HG02840 (cell line): ENCODE data around the gene BRD9.
"Not testable (repeated sequence)": the region's sequence is repeated elsewhere in the genome, so short reads cannot be mapped to it uniquely, and the experiment has no call there.

Experiments used
- ATAC-seq: cut with Tn5 transposase; IDR thresholded peaks from one replicate; pipeline ENCODE4 v1.9.1; 2021; ENCODE audit warnings: mild to moderate bottlenecking, moderate library complexity, moderate number of reproducible peaks; ENCODE audit not compliant: unreplicated experiment, low FRiP score

BRD9 gene

DNA sequence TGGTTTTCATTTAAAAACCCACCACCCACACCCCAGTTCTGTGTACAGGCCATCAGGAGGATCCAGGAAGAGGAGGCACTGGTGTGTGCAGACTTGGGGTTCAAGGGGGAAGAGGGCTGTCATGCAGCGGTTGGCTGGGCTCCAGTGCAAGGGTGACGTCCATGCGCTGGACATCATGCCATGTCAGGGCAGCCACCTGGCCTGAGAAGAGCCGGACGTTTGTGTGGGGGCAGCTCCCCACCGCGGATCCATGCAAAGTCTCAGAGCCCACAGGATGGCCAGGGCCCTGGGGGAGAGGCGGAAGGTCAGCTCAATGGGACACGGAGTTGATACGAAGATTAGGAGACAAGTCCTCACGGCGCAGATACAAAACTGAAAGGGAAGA is 11.1 kb downstream of the BRD9 start:
- no peak for ATAC-seq

DNA sequence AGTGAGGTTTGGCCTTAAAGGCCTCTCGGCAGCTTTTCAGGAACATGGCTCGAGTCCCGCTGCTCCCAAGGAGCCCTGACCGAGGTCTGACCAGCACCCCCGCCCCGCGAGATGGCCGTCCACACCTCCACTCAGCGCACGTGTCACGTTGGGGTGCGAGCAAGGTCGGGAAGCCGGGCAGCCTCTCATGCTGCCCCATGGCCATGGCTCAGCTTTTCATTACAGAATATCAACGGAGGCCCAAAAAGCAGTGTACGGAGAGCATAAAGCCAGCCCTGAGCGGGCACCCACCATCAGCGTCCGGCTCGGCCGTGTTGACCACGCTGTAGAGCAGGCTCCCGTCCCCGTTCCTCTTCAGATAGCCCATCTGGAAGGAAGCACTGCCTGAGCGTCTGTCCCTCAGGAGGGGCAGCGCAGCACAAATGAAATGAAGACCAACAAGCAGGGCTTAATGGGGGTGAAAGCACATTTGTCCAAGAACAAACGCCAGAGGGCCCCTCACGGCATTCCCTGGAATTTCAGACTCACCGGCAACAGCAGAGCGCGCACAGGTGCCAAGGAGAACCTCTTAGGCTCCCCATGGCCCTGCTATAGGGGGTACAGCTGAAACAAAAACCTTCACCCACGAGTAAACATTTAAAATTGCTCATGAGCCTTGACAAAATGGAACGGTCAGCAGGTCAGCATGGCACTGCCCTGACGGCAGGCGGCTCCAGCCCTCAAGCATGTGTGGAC is 11.6 kb downstream of the BRD9 start:
- ATAC-seq: no peak

DNA sequence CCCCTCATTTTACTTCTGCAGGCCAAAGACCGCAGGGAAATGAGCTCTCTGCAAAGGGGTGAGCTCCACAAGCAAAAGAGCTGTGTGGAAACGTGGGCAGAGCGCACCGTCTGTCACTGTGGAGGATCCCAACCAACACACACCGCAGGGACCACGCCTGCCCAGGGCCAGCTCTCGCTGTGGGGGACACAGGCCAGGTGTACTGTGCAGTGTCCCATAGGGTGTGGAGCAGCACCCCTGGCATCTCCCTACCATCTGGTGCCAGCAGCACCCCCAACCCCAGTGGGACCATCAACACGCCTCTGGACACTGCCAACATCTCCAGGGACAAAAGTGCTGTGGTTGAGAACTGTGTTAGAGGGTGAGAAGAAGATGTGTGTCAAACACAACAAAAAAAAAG is 13.9 kb downstream of the BRD9 start:
- not testable (repeated sequence) for ATAC-seq

DNA sequence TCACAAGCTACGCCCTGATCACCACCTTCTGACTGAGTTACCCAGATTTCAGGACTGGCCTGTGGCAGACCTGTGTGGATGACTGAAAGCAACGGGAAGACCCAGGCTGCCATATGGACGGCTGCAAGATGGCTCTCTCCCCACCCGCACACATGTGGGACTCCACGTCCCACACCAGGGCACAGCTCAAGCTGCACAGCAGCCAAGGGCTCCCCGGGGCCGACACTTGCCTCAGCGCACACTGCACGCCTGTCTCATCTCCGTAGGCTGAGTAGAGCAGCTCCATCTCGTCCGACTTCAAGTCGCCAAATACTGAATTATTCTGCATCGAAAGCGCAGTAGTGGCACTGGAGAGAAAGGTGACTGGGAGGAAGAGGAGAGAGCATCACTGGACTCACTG is 14.5 kb downstream of the BRD9 start:
- no peak for ATAC-seq

DNA sequence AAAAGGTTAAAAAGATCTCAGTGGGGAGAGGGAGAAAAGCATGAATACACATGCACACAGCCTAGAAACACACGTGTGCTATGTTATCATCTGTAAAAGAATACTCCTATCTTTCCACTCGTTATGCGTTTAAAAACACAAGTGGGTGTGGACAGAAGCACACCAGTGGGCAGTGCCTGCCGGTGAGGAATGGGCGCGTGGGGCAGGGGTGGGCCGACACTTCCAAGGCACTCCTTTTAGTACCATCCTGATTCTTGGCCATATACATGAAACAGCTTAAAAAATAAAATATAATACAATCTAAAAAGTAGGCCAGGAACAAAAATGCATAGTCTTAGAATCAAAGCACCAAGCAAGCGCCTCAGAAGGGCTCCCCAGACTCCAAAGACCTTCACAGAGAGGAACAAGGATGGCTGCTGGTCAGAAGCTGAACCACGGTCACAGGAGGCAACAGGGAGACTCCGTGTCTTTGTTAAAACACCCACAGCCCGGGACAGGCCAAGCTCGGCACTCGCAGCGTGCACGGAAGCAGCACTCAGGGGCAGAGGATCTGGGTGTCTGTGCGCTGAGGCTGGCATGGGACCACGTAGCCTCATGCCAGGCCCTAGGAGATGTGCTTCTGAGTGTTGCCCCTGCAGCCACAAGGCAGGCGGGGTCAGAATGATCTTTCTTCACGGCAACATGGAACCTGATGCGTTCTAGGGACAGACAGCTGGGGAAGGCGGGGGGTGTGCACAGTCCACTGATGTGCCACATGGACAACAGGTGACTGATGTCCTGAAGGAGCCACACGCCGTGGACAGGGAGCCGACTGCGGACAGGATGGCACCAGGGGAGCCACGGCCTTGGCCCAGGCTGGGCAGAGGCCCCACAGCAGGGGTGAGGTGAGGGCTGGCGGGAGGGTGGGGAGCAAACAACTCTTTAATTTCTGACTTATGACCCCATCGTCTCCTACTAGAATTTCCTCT is 15.9 kb downstream of the BRD9 start:
- ATAC-seq: no peak

DNA sequence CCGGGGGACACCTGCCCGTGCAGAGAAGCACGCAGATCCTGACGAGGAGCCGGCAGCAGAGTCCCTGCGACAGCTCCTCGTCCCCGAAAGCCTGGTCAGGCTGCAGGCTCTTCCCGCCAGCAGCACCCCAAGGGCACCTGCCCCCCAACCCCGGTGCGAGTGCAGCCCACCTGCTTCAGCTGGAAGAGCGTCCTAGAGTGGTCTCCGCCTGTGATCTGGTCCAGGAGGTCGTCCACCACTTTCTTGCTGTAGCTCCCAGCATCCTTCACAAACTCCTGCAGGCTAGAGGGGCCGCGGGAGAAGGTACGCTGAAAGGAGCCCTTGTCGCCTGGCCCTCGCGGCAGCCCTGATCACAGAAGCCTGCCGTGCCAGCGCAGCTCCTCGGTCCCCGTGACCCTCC is 16.7 kb downstream of the BRD9 start:
- ATAC-seq: no peak

DNA sequence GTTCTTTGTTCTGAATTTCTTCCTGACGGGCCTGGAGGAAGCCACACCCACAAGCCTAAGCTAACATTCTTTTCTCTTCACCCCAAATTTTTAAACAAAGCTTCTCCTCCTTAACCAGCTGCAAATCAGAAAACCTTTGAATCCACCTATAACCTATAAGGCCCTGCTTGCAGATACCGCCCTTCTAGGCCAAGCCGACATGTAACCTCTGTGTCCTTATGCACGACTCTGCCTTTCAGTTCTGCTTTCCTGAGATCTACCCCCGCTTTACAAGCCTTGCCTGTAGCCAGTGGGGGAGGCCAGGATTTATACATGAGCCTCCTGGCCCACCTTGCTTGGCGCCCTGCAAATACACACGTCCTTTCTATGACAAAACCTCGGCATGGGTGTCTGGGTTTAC is 19.3 kb downstream of the BRD9 start:
- ATAC-seq: no peak

DNA sequence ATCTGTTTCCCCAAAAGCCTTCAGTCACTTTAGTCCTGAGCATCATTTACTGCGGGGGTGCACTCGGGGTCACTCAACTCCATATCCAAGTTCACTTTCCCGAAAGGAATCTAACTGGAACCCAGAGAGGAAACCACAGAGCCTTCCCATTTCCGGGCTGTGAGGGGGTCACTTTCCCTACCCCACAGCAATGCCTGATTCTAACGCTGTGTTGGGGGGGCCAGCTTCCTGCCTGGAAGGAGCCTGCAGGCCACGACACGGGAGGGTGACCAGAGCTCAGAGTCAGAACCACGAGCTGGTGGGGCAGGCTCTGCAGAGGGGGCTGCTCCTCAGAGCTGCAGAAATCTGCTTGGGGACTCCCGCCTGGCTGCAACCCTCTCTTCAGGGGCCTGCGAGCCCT is 20.3 kb downstream of the BRD9 start:
- ATAC-seq: no peak

DNA sequence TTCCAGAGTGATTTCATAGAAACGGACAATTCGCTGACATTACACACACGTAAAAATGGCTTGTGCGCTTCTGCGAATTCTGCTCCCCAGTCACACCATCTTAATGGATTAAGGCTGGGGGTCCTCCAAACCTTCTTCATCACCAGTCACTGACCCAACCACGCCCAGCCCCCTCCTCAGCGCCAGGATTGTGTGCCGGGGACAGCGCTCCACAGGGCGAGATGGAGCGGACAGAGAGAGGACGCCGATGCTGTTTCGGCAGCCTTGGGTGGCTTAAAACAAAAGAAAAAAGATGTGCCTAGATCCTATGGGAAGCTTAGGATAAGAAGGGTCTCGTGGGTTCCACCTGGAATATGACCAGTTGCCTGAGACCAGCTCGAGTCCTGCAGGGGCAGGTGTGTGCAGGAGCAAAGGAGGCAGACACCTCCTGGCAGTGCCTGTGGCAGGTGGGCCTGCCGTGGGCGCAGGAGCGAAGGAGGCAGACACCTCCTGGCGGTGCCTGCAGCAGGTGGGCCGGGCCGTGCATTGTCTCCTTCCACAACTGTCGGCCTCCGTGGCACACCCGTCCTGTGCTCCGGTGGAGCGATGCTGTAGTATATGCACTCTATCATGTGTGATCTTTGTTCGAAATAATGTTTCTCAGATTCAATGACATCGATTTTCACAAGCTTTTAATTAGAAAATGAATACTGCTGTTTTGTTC is 20.9 kb downstream of the BRD9 start:
- ATAC-seq: no peak

DNA sequence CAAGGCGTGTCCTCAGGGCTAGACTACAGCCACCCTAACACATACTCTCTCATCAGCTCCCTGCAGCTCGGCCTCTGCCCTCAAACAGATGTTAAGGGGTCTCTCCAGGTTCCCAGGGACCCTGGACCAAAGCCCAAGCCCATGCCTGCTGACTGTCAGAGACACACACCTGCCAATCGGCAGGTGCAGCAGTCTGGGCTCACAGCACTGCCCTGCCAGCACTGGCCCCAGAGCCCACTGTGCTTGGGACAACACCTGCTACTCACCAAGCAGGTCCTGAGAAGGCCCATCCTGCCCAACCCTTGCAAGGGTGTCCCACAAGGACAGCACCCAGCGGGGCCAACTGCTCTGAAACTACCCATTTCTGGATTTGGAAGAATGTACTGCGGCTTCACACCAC is 21.6 kb downstream of the BRD9 start:
- ATAC-seq: no peak

DNA sequence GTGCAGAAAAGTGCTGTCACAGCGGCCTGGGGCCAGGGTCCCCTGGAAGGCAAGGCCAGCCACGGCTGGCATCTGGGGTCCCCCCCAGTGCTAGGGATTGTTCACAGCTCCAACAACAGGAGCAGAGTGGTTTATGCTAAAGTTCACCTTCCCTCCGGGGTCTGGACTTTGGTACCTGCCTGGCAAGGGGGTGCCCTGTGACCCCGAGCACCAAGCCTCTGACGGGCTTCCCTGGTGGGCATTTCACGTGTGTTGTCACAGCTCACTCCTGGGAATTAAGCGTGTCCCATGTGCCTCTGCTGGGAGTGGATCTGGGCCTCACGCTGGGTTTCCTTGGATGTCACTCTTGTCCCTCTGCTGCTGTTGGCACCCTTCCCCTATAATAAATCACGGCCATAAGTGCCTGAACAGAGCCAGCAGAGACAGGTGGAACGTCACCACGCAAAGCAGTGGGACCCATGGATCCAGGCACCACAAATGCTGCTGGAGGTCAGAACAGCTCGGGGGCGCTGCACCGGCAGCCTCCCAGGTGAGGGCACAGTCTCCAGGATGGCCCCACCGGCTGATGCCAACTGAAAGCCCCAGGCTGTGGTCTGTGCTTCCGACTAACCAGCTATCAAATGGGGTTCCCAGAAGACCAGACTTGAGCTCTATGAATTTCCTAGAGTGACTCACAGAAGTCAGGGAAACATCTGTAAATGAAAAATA is 24.0 kb downstream of the BRD9 start:
- ATAC-seq: no peak

DNA sequence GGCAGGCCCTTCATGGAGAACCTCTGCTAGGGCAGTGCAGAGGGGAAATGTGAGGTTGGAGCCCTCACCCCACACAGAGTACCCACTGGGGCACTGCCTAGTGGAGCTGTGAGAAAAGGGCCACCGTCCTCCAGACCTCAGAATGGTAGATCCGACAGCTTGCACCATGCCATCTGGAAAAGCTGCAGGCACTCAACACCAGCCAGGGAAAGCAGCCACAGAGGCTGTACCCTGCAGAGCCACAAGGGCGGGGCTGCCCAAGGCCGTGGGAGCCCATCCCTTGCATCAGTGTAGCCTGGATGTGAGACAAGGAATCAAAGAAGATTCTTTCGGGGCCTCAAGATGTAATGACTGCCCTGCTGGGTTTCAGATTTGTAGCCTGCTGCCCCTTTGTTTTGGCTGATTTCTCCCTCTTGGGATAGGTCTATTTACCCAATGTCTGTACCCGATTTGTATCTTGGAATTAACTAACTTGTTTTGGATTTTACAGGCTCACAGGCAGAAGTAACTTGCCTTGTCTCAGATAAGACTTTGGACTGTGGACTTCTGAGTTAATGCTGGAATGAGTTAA is 25.2 kb downstream of the BRD9 start:
- ATAC-seq: no peak

DNA sequence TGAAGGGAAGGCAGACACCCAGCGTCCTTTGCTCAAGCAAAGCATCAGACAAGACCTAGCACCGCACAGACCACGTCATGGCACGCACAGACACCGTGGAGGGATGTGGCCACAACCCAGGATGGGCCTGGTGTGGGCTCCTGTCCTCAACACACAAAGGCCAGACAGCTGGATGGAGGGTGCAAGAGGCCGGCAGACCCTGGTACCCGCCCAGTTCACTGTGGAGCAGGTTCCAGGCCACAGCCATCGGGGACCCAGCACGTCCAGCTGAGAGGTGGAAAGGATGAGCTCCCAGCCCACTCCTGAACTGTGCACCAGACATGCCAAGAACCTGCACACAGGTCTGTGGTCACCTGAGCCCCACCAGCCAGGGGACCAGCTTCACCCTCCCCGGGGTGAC is 26.8 kb downstream of the BRD9 start:
- ATAC-seq: no peak

DNA sequence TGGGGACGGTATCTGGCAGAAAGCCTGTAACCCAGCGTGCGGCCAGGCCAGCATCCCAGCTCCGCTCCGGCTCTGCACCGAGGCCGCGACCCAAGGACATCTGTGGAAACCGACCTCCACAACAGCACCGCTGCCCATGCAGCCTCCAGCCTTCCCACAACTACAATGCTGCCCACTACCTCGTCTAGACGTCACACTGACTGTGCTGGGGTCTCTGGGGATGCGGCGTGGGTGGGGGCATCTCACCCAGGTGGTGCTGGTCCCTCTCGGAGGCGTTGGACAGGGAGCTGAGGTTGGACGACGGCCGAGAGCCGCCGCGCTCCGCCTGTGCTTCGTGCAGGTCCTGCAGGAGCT is 27.5 kb downstream of the BRD9 start:
- no peak for ATAC-seq

DNA sequence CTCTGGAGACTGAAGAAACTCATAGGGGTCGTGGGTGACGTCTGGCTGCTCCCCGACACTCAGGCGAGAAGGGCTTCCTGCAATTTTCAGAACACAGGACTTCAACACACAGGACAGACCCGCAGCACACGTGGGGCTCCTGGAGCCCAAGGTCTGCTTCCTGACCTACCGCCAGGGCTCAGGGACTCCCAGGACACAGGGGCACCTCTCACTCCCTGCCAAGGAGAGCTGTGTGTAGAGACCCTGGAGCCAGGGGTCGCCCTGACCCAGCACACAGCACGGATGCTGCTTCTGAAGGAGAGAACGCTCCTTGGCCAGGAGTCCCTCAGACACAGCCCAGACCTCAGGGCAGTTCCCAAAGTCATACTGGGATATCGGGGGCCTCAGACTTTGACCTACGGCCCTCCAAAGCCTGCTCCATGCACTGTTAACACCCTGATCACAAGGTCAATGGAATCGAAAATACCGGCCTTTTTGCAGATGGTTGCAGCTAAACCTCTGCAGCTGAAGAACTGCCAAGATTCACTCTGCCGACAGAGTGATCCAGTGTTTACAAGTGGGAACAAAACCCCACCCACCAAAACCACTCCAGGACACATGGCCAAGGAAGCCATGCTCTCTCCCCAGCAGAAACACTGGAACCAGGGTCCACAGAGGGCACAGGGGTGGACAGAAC is 28.0 kb downstream of the BRD9 start:
- ATAC-seq: no peak

DNA sequence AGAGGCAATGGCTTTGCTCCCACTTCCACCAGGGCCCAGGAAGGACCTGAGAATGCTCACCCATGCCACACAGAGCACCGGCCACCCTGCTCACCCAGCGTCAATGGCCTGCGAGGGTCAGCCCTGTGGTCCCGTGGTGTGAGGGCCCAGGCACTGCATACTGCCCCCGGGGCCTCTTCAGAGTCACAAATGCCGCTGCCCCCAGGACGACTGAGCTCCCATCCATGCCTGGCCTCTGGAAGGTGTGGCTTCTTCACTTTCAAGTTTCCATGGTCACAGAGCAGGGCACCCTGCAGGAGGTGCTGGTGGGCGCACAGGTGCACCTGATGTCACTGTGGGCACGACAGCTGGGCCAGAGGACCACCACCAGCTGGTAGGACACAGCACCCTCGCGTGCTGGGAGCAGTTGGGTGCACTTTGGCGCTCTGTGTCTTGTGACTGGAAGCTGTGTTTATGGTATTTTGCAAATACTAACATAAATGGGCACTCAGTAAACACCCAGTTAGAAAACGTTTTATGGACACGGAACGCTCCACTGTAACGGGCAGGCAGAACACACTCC is 29.3 kb downstream of the BRD9 start:
- ATAC-seq: no peak

DNA sequence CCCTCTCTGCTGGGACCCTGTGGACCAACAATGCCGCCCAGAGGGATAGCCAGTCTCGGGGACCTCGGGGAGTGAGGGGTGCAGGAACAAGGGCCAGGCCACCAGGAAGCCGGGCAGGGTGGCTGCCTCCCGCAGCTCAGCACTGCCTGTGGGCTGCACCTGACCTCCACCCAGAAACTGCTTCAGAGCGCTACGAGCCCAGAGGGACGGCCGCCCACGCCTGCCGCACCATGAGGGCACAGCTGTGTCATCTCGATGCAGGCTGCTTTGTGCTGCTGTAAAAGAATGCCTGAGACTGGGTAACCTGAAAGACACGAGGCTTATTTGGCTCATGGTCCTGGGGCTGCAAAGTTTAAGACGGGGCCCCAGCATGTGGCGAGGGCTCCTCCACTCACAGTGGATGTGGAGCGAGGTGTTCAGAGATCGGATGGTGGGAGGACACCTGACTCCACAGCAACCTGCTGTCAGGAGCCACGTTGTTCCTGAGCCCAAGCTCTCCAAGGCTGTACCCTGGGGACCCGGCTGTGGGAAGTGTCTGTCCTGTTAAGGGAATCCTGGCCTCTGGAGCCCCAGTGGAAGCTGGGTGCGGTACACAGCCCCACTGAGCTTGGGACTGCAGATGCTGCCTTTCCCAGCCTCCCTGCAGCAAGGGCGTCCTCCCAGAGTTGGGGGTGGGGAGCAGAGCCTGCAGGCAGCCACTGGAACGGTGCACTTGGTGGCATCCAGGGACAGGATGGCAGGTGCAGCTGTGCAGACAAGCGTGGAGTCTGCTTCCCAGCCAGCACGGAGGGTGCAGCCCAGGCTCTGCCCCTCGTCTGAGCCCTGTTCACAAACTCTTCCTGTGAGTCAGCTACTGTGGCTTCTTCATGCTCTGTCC is 30.0 kb downstream of the BRD9 start:
- ATAC-seq: no peak
